ENCODE results near the gene SH3RF3.
A peak's percentile ranks its signal among the peaks of the same experiment; 100 is the strongest.

The SH3RF3 gene

GRCh38 chr2:109513749-109514588 is 385.0 kb downstream of the SH3RF3 start:
- DNase-seq, result peak in 1 of 2 donors; percentile 16

DNA sequence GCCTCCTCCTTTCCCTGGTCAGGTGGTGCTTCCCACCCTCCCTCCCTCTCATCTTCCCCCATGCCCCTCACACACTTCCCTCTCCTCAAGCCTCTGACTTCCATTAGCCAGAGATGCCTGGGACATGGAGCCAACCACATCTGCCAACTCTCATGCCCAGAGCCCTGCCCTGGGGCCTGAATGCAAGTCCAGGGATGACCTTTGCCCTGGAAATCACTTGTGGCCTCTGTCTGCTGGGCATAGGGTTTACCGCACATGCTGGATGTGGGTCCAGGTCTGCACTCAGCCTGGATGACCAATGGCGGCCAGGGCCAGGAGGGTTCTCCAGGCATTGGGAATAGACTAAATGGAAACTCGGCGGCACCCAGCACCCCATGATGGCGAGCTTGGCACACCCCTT is 385.9 kb downstream of the SH3RF3 start:
- DNase-seq, result no peak

GRCh38 chr2:109516445-109517117 is 387.6 kb downstream of the SH3RF3 start:
- DNase-seq, result peak in 1 of 2 donors; percentile 34

DNA sequence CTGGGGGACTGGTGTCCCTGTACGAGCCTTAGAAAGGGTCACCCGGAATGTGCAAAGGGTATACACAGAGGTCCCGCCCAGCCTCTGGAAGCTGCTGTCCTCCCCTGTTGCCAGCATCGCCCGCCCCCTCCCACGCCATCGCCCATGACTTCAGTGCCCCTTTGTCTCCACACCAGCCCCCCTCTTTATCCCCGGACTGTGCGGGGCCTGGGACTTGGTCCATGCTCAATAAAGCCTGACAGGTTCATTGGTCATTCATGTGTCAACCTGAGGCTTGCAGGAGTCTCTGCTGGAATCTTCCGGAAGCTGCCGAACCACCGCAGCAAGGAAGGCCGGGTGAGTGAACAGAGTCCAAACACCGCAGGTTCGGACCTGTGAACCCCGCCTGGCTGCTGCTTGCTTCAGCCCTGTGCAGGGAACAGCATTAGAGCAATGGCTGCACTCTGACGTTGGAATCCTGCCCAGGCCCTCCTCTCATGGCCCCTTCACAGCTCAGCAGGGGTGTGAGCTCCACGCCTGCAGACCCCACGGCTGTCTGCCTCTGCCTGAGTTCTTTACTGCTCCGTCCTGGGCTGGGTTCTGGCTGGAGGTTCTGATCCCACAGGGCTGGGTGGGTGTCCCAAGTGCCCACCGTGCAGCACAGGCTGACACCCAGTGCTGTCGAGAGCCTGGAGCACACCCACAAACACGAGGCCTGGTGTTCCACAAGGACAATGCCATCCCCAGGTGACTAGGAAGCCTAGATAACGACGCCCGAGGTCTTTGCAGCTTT is 388.3 kb downstream of the SH3RF3 start:
- no peak for DNase-seq

- no peak for DNase-seq
Measured at GRCh38 chr2:109519513-109519912, 390.5 kb downstream of the SH3RF3 start.

- DNase-seq, result no peak
Measured at GRCh38 chr2:109521233-109522062, 392.4 kb downstream of the SH3RF3 start.

DNA sequence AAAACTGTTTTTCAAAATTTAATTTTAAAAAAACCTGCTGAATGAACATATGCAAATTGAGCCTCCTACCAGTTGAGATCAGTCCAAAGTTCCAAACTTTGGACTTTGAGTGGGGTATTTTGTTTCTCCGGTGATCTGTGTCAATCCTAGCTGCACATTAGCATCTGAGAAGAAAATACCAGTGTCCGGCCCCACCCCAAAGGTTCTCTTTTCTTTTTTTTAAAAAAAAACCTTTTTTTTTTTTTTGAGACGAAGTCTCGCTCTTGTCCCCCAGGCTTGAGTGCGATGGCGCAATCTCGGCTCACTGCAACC is 393.0 kb downstream of the SH3RF3 start:
- DNase-seq, result no peak

DNA sequence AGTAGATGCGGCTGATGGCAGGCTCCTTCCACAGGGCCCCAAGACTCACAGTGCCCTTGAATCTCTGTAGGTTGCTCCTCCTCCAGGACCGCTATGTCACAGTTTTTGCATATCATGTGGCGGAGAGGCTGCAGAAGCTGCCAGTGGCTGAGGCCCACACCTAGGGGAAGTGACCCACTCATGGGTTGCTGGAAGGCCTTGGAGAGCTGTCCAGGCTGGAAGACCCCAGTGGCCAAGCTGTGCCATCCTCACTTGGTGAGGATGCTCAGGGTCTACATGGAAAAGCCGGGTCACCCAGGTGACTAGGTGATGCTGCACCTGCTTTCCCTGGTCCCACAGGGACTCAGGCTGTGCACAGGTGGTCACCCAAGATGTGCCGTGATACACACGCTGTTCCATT is 394.1 kb downstream of the SH3RF3 start:
- no peak for DNase-seq

- DNase-seq, result no peak
Measured at GRCh38 chr2:109523536-109524361, 394.7 kb downstream of the SH3RF3 start.

GRCh38 chr2:109525836-109526235 is 396.8 kb downstream of the SH3RF3 start:
- DNase-seq, result no peak

GRCh38 chr2:109526442-109526970 is 397.5 kb downstream of the SH3RF3 start:
- DNase-seq, result no peak

DNA sequence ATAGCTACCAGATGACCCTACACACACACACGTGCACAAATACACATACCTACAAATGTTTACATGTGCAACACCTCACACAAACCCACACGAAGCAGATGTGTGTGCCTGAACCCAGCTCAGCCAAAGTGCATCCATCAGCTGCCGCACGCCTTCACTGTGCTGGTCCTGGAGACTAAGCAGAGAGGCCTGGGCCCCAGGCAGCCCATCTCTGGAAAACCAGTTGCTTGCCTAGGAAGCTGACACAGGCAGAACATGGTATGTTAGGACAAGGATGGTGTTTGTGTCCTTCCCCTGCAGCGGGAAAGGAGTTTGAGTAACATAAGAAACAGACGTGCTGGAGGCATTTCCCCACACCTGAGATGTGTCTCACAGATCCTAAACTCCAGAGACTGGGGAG is 398.1 kb downstream of the SH3RF3 start:
- no peak for DNase-seq

DNA sequence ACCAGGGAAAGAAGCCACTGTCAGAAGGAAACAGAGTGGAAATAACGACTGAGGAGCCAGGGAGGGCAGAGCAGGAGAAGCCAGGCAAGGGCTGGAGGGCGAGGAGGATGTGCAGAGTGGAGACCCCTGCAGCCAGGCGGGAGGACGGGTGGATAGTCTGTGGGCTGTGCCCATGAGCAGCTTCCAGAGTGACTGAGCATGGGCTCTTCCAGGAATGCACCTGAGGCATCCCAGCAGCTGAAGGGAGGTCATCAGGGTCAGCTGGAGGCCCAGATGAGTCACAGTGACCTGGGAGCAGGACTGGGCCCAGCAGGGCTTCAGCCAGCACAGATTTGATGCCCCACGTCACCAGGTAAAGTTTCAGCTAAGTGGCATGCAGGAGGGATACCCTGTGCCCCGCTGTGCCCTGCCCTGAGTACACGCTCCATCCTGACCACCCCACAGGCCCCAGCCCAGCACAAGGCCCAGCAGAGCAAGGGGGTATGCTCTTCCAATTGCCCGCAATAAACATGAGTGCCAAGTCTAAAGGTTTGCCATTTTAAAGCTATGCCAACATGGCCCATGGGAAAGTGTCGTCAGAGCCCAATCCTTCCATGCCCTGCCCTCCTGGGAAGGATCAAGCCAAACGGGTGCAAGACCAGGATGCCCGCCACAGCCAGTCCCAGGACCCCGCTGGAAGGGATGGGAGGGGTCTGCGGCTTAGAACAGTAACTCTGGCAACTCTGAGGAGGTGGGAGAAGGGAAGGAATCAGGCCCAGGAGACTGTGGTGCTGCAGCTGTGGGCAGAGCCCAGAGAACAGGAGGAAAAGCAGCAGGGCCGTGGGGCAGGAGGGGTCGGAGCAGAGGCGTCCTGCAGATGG is 399.1 kb downstream of the SH3RF3 start:
- no peak for DNase-seq

- no peak for DNase-seq
Measured at GRCh38 chr2:109528811-109529501, 400.0 kb downstream of the SH3RF3 start.

GRCh38 chr2:109529532-109530449 is 400.8 kb downstream of the SH3RF3 start:
- no peak for DNase-seq

DNA sequence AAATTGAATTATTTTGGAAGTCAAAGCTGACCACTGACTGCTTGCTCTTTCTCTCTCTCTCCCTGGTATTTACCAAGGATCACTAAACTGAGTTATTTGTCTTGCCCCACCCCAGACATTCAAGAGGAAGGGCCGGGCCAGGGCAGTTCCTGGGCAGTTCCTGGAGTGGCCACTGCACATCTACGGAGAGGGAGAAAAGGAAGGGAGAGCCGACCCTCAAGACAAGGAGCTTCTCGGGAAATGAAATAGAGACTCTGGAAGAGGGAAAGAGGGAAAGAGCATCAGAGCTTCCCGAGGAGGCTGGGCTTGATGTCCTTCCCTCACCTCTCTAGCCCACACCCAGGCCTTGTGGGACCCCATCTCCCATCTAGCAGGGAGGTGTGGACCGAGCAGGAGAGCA is 401.7 kb downstream of the SH3RF3 start:
- DNase-seq, result no peak

DNA sequence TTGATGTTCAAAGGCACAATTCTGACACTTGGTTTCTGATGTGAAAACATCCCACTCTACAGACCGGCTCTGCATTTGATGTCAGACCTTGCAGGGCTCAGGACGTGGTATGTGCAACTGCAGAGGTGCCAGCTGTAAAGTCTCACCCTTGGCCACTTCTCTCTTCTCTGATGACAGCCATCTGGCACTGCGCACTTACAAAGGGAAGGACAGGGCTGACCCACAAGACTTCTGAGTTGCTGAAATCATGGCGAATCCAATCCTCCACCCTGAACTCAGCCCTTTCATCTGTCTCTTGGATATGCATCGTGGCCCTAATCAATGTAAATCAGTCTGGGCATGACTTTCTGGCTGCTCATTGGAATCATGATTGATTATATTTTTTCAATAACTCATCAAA is 402.2 kb downstream of the SH3RF3 start:
- no peak for DNase-seq

- DNase-seq, result no peak
Measured at GRCh38 chr2:109531896-109532727, 403.1 kb downstream of the SH3RF3 start.

Data from stimulated activated CD4-positive, alpha-beta T cell treated with anti-CD3 and anti-CD28 coated beads, Interleukin-2, amount 100 ng/mL, for 24 hours (primary cell).